Panc1 (cell line): ENCODE data around the gene ZNF512.

ENCODE experiments used
- POLR2AphosphoS5 ChIP-seq: IDR thresholded peaks from 2 replicates; pipeline ENCODE4 v1.6.1; 2012; ENCODE audit warnings: mild to moderate bottlenecking, low read depth, low read length, moderate library complexity
- TF ChIP-seq, protein P1 (sequence below), 2 experiments: IDR thresholded peaks; 2 replicates each; pipeline ENCODE4 v1.6.1; 2011 to 2012; ENCODE audit warnings: low read depth in 2 of 2, control low read depth in 1 of 2, low read length in 1 of 2, mild to moderate bottlenecking in 1 of 2, moderate library complexity in 1 of 2; ENCODE audit not compliant: insufficient read depth in 1 of 2

DNA sequence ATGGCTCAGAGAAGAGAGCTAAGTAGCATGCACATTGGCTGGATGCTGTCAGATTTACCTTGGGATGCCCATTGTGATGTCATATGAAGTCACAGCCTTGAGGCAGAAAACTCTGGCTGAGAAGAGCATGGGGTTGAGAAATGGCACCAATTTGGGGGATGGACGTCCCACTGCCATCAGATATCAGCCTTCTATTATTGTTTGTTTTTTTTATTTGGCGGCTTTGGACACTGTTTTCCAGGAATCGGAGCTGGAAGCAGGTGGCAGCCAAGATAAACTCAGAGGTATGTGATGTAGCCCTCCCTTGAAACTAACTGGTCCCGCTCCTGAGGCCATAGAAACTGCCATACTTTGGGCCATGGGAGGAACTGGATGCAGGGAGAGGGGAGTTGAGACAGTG lies 45.6 kb upstream of the ZNF512 start:
- no peak for TF ChIP-seq POLR2AphosphoS5
- TF ChIP-seq, protein P1, sequence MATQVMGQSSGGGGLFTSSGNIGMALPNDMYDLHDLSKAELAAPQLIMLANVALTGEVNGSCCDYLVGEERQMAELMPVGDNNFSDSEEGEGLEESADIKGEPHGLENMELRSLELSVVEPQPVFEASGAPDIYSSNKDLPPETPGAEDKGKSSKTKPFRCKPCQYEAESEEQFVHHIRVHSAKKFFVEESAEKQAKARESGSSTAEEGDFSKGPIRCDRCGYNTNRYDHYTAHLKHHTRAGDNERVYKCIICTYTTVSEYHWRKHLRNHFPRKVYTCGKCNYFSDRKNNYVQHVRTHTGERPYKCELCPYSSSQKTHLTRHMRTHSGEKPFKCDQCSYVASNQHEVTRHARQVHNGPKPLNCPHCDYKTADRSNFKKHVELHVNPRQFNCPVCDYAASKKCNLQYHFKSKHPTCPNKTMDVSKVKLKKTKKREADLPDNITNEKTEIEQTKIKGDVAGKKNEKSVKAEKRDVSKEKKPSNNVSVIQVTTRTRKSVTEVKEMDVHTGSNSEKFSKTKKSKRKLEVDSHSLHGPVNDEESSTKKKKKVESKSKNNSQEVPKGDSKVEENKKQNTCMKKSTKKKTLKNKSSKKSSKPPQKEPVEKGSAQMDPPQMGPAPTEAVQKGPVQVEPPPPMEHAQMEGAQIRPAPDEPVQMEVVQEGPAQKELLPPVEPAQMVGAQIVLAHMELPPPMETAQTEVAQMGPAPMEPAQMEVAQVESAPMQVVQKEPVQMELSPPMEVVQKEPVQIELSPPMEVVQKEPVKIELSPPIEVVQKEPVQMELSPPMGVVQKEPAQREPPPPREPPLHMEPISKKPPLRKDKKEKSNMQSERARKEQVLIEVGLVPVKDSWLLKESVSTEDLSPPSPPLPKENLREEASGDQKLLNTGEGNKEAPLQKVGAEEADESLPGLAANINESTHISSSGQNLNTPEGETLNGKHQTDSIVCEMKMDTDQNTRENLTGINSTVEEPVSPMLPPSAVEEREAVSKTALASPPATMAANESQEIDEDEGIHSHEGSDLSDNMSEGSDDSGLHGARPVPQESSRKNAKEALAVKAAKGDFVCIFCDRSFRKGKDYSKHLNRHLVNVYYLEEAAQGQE (IDR thresholded peaks at IDR 0.05; ENCODE audit: insufficient read depth in 1 of 2, low read depth in 2 of 2, low read length in 1 of 2) = no peak
